Fibroblast of lung (primary cell): ENCODE data around the gene DICER1. TPM values are rescaled to one million over a fixed set of nuclear protein-coding genes. Genes with fewer than 3 reads are reported as not detected.

Experiments used
- DNase-seq, 2 donors: peaks; one replicate each; pipeline versions ENCODE4 v3.0.0 to v3.0.0-alpha.2; 2010; ENCODE audit warnings: low read depth in 2 of 2
- H2AFZ ChIP-seq: 2 replicates; pipeline ENCODE4 v1.5.1; 2012; ENCODE audit warnings: low read length, control low read depth, inconsistent platforms
- H3K27ac ChIP-seq: 2 replicates; pipeline ENCODE4 v1.5.1; 2011; ENCODE audit warnings: low read length, control low read depth; ENCODE audit not compliant: insufficient read depth
- H3K27me3 ChIP-seq: 2 replicates; pipeline ENCODE4 v1.5.1; 2011; ENCODE audit warnings: mild to moderate bottlenecking, low read length; ENCODE audit not compliant: control insufficient read depth, insufficient read depth
- H3K36me3 ChIP-seq: 2 replicates; pipeline ENCODE4 v1.5.1; 2011; ENCODE audit warnings: low read length; ENCODE audit not compliant: control insufficient read depth, insufficient read depth
- H3K4me1 ChIP-seq: 2 replicates; pipeline ENCODE4 v1.5.1; 2011; ENCODE audit warnings: low read length; ENCODE audit not compliant: control insufficient read depth, insufficient read depth; ENCODE audit errors: extremely low read depth
- H3K4me2 ChIP-seq: 2 replicates; pipeline ENCODE4 v1.5.1; 2011; ENCODE audit warnings: low read length, control low read depth; ENCODE audit not compliant: insufficient read depth; ENCODE audit errors: extremely low read depth
- H3K4me3 ChIP-seq, 4 experiments: fragments of 200-600 bp in 1 of 4; sonication (generic) in 1 of 4; replicated peaks in 1 of 4; 2 replicates each; pipeline ENCODE4 v1.5.1; 2011 to 2016; ENCODE audit warnings: low read length in 4 of 4, low read depth in 3 of 4, mild to moderate bottlenecking in 3 of 4, control low read depth in 2 of 4, inconsistent platforms in 1 of 4, mixed read lengths in 1 of 4; ENCODE audit not compliant: insufficient read depth in 1 of 4; ENCODE audit errors: control extremely low read depth in 1 of 4
- H3K79me2 ChIP-seq: 2 replicates; pipeline ENCODE4 v1.5.1; 2012; ENCODE audit warnings: mild to moderate bottlenecking, low read length, inconsistent platforms; ENCODE audit not compliant: control insufficient read depth, insufficient read depth
- H3K9ac ChIP-seq: 2 replicates; pipeline ENCODE4 v1.5.1; 2011; ENCODE audit warnings: mild to moderate bottlenecking, low read length, control low read depth; ENCODE audit not compliant: insufficient read depth
- H3K9me3 ChIP-seq: 2 replicates; pipeline ENCODE4 v1.5.1; 2012; ENCODE audit warnings: low read depth, low read length; ENCODE audit not compliant: control insufficient read depth, insufficient read depth
- H4K20me1 ChIP-seq: 2 replicates; pipeline ENCODE4 v1.5.1; 2011; ENCODE audit warnings: low read length; ENCODE audit not compliant: control insufficient read depth, insufficient read depth; ENCODE audit errors: extremely low read depth
- CTCF ChIP-seq, 2 donors: IDR thresholded peaks in 1 of 2; conservative IDR thresholded peaks in 1 of 2; 1 replicate in 1 of 2; 2 replicates in 1 of 2; pipeline ENCODE4 v1.5.1; 2011 to 2012; ENCODE audit warnings: low read length in 2 of 2, control low read depth in 1 of 2, inconsistent platforms in 1 of 2, low read depth in 1 of 2, mild to moderate bottlenecking in 1 of 2
- EZH2 ChIP-seq: IDR thresholded peaks from 2 replicates; pipeline ENCODE4 v1.5.1; 2012; ENCODE audit warnings: low read length, control low read depth, mild to moderate bottlenecking; ENCODE audit errors: missing control alignments
- polyA plus RNA-seq, 2 donors: library from polyadenylated mRNA; depleted of rRNA in 1 of 2; stranded (reverse) in 1 of 2; unstranded in 1 of 2; fragments of >200 nt; gene quantifications; 2 replicates each; pipeline ENCODE4 v1.2.1, GENCODE V29; 2011 to 2012; ENCODE audit warnings: missing spikeins in 1 of 2
- total RNA-seq: library from RNA; depleted of rRNA; stranded (reverse); fragments of >200 nt; gene quantifications from 2 replicates; pipeline ENCODE4 v1.2.1, GENCODE V29; 2014

DICER1 gene
- total and polyA plus RNA-seq, 2 donors (not counting 1 experiment from before 2014, with no cell fraction given), result 20.3 to 28.7 TPM

GRCh38 chr14:95054346-95055280, 102.7 kb downstream of the DICER1 start:
- Histone ChIP-seq H3K9ac (no peak overlapping the region), H4K20me1 (no peaks in the 10 kb centered on the region), H3K4me2 (no peak overlapping the region), H3K36me3 (no peaks in the 10 kb centered on the region), H2AFZ (no peak overlapping the region), H3K79me2 (no peaks in the 10 kb centered on the region), H3K4me3 (no peak overlapping the region), H3K4me1 (no peaks in the 10 kb centered on the region), H3K9me3 (no peaks in the 10 kb centered on the region), H3K27me3 (no peaks in the 10 kb centered on the region), H3K27ac (no peak overlapping the region)
- DNase-seq, result no peak
- TF ChIP-seq CTCF (conservative IDR thresholded peaks at IDR 0.05 in 1 of 2, IDR thresholded peaks at IDR 0.05 in 1 of 2; ENCODE audit: low read depth in 1 of 2, low read length in 2 of 2) (no peak), EZH2 (no peak)

GRCh38 chr14:95052016-95052585, 105.2 kb downstream of the DICER1 start:
- Histone ChIP-seq H3K27me3 (no peaks in the 10 kb centered on the region), H3K79me2 (no peaks in the 10 kb centered on the region), H3K4me1 (no peaks in the 10 kb centered on the region), H3K27ac (no peak overlapping the region), H3K9me3 (no peaks in the 10 kb centered on the region), H3K4me2 (no peak overlapping the region), H3K9ac (no peak overlapping the region), H2AFZ (no peak overlapping the region), H3K36me3 (no peaks in the 10 kb centered on the region), H3K4me3 (no peak overlapping the region), H4K20me1 (no peaks in the 10 kb centered on the region)
- TF ChIP-seq CTCF (conservative IDR thresholded peaks at IDR 0.05 in 1 of 2, IDR thresholded peaks at IDR 0.05 in 1 of 2; ENCODE audit: low read depth in 1 of 2, low read length in 2 of 2), result no peak
- no peak for TF ChIP-seq EZH2
- no peak for DNase-seq

- Histone ChIP-seq H3K27me3 (no peaks in the 10 kb centered on the region), H3K4me2 (no peak overlapping the region), H4K20me1 (no peaks in the 10 kb centered on the region), H3K4me3 (no peak overlapping the region), H3K36me3 (no peaks in the 10 kb centered on the region), H2AFZ (no peak overlapping the region), H3K79me2 (no peaks in the 10 kb centered on the region), H3K4me1 (peaks cover 3% of the 10 kb centered on the region), H3K9ac (no peak overlapping the region), H3K27ac (no peak overlapping the region), H3K9me3 (no peaks in the 10 kb centered on the region)
- no peak for DNase-seq
- TF ChIP-seq CTCF (conservative IDR thresholded peaks at IDR 0.05 in 1 of 2, IDR thresholded peaks at IDR 0.05 in 1 of 2; ENCODE audit: low read depth in 1 of 2, low read length in 2 of 2) (no peak), EZH2 (no peak)
These were observed 107.4 kb downstream of the DICER1 start for GRCh38 chr14:95049952-95050351.
